ENCODE data around the gene LRRTM2.

LRRTM2 gene

DNA sequence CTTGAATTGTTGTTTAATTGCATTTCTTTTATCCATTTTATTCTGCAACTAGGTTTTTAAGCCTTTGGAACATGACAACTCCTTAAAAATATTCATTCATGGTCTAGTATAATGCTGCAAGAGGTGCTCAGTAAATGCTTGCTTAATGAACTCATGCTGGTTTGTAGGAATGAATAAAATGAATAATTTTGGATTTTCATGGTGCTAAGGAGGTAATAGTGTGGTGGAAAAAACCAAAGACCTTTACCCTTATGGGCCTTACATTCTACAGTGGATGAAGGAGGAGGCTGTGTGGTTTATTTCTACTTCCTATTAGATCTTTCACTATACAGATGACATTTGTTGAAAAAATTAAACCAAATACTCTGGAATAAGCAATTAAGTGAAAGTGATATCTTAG is 43.4 kb downstream of the LRRTM2 start:
- TF ChIP-seq EGR1 (IDR thresholded peaks at IDR 0.05) (no peak), EP300 (IDR thresholded peaks at IDR 0.05; ENCODE audit: borderline replicate concordance) (no peak), FOXM1 (IDR thresholded peaks at IDR 0.05; ENCODE audit: borderline replicate concordance, low read depth) (no peak), TEAD4 (IDR thresholded peaks at IDR 0.05) (no peak)
- TF ChIP-seq, protein P1, sequence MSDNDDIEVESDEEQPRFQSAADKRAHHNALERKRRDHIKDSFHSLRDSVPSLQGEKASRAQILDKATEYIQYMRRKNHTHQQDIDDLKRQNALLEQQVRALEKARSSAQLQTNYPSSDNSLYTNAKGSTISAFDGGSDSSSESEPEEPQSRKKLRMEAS (IDR thresholded peaks at IDR 0.05), result no peak

DNA sequence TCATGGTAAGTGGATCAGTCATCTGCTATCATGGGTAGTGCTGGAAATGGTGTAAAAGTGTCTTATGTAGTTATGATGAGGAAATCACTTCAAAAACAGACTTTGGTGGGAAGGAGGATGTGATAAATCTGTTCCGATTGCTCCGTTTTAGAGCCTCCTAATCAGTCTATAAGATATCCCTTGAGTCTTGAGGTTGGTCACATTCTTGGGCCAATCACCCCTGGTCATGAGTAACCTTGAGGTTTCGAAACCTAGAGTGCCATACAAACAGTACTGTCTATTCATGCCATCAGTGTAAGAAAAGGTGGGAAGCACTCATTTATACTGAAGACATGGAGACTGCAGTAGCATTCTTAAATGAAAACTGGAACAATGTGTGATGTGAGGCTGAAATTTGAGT is 45.8 kb downstream of the LRRTM2 start:
- TF ChIP-seq CREB1 (IDR thresholded peaks at IDR 0.05; ENCODE audit: low read depth), result no peak
- no peak for TF ChIP-seq CEBPB (IDR thresholded peaks at IDR 0.05)
- no peak for TF ChIP-seq TCF12 (IDR thresholded peaks at IDR 0.05; ENCODE audit: low read depth)
- TF ChIP-seq TAF1 (IDR thresholded peaks at IDR 0.05; ENCODE audit: low read depth), result no peak
- TF ChIP-seq EP300 (IDR thresholded peaks at IDR 0.05; ENCODE audit: borderline replicate concordance), result no peak
- TF ChIP-seq, protein P2, sequence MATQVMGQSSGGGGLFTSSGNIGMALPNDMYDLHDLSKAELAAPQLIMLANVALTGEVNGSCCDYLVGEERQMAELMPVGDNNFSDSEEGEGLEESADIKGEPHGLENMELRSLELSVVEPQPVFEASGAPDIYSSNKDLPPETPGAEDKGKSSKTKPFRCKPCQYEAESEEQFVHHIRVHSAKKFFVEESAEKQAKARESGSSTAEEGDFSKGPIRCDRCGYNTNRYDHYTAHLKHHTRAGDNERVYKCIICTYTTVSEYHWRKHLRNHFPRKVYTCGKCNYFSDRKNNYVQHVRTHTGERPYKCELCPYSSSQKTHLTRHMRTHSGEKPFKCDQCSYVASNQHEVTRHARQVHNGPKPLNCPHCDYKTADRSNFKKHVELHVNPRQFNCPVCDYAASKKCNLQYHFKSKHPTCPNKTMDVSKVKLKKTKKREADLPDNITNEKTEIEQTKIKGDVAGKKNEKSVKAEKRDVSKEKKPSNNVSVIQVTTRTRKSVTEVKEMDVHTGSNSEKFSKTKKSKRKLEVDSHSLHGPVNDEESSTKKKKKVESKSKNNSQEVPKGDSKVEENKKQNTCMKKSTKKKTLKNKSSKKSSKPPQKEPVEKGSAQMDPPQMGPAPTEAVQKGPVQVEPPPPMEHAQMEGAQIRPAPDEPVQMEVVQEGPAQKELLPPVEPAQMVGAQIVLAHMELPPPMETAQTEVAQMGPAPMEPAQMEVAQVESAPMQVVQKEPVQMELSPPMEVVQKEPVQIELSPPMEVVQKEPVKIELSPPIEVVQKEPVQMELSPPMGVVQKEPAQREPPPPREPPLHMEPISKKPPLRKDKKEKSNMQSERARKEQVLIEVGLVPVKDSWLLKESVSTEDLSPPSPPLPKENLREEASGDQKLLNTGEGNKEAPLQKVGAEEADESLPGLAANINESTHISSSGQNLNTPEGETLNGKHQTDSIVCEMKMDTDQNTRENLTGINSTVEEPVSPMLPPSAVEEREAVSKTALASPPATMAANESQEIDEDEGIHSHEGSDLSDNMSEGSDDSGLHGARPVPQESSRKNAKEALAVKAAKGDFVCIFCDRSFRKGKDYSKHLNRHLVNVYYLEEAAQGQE (IDR thresholded peaks at IDR 0.05; ENCODE audit: low read depth), result no peak

DNA sequence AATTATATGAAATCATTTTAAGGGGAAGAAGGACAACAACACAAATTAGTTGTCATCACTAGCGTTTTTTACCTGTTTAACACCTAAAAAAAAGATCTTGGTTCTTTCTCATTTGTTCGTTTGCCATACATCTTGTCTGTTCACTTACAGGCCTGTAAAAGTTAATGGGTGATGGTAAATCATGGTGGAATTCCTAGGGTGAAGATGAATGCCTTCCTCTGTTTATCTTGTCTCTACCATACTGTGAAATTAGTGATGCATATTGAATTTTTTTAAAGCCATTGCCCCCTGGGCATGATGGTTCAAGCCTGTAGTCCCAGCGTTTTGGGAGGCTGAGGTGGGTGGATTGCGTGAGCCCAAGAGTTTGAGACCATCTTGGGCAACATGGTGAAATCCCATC is 46.6 kb downstream of the LRRTM2 start:
- TF ChIP-seq RAD21 (IDR thresholded peaks at IDR 0.05; ENCODE audit: low read depth) (no peak), NFIC (IDR thresholded peaks at IDR 0.05) (no peak)

DNA sequence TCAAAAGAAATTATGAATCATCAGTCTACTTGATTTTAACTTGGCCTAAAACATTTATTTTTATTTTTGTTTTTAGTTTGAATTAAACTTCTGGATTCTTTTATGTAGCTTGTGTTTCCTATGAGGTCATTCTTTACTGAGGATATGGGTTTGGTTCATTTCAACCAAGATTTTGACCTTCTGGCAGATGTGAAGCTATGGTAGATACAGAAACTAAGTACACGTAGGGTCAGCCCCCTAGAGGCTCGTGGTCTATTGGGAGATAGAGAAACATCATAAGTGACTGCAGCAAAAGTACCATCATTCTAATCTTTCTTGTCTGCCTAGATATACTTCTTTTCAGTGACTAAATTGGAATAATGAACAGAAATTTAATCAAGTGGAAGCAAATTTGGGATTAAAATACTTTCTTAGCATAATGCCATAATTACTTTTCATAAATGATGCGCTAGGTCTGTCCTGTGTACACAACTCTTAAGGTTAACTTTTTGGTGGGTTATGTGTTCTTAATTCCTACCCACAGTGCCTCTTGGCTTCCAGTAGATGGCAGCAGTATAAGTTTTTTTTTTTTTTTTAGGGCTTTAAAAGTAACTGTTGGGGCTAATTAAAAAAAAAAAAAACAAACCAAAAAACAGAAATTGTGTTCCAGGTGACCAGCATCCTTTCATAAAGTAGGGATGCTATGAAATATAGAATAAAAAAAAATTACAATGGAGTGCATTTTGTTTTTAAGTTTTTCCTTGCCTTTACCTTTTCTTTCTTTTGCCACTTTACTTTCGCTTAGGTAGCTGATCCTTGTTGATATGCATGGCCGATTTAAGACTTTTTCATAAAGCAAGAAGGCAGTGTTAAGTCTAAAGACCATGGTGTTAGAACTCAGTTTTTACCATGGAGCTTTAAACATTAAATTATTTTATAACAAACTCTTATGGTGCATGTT is 49.9 kb downstream of the LRRTM2 start:
- TF ChIP-seq RAD21 (IDR thresholded peaks at IDR 0.05; ENCODE audit: low read depth) (no peak), FOXM1 (IDR thresholded peaks at IDR 0.05; ENCODE audit: borderline replicate concordance, low read depth) (no peak), CREB1 (IDR thresholded peaks at IDR 0.05; ENCODE audit: low read depth) (no peak), NFIC (IDR thresholded peaks at IDR 0.05) (no peak)

DNA sequence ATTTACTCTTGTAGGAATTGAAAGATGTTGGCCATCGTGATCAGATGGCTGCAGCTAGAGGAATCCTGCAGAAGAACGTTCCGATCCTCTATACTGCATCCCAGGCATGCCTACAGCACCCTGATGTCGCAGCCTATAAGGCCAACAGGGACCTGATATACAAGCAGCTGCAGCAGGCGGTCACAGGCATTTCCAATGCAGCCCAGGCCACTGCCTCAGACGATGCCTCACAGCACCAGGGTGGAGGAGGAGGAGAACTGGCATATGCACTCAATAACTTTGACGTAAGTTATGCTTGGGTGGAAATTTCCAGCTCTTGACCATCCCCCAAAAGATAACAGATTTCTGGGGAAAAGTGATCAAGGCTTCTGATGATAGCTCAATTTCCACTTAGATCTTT is 50.6 kb downstream of the LRRTM2 start:
- TF ChIP-seq EP300 (IDR thresholded peaks at IDR 0.05; ENCODE audit: borderline replicate concordance) (no peak), TCF12 (IDR thresholded peaks at IDR 0.05; ENCODE audit: low read depth) (no peak), CEBPB (IDR thresholded peaks at IDR 0.05) (no peak), NFIC (IDR thresholded peaks at IDR 0.05) (no peak), EGR1 (IDR thresholded peaks at IDR 0.05) (no peak), TEAD4 (IDR thresholded peaks at IDR 0.05) (no peak), YY1 (IDR thresholded peaks at IDR 0.05; ENCODE audit: low read depth) (no peak), TAF1 (IDR thresholded peaks at IDR 0.05; ENCODE audit: low read depth) (no peak), ZBTB7A (IDR thresholded peaks at IDR 0.05; ENCODE audit: low read depth) (no peak), FOXM1 (IDR thresholded peaks at IDR 0.05; ENCODE audit: borderline replicate concordance, low read depth) (no peak), RAD21 (IDR thresholded peaks at IDR 0.05; ENCODE audit: low read depth) (no peak), CREB1 (IDR thresholded peaks at IDR 0.05; ENCODE audit: low read depth) (no peak)
- TF ChIP-seq, protein P3, sequence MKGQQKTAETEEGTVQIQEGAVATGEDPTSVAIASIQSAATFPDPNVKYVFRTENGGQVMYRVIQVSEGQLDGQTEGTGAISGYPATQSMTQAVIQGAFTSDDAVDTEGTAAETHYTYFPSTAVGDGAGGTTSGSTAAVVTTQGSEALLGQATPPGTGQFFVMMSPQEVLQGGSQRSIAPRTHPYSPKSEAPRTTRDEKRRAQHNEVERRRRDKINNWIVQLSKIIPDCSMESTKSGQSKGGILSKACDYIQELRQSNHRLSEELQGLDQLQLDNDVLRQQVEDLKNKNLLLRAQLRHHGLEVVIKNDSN (IDR thresholded peaks at IDR 0.05), result no peak
- TF ChIP-seq, protein P2 (IDR thresholded peaks at IDR 0.05; ENCODE audit: low read depth), result no peak
- TF ChIP-seq, protein P1 (IDR thresholded peaks at IDR 0.05), result no peak

DNA sequence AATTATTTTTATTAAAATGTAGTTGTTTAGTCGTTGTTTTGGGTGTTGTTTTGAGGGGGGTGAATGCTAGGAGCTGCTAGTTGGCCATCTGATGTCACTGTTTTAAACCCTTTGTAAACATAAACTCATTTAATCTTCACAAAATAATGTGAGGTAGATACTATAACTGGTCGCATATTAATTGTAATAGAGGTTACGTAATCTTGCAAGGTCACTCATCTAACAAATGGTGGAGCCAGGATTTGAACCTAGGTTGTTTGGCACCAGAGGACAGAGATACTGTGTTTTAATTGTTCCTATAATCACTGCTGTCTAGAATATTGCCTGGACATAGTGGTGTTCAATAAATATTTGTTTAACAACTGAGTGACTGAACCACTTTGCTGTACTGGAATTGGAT is 54.4 kb downstream of the LRRTM2 start:
- 0 out of 2 replicates have a peak, but pooled peaks have one; percentile 8 for TF ChIP-seq CEBPB (IDR thresholded peaks at IDR 0.05)
- no peak for TF ChIP-seq NFIC (IDR thresholded peaks at IDR 0.05)

DNA sequence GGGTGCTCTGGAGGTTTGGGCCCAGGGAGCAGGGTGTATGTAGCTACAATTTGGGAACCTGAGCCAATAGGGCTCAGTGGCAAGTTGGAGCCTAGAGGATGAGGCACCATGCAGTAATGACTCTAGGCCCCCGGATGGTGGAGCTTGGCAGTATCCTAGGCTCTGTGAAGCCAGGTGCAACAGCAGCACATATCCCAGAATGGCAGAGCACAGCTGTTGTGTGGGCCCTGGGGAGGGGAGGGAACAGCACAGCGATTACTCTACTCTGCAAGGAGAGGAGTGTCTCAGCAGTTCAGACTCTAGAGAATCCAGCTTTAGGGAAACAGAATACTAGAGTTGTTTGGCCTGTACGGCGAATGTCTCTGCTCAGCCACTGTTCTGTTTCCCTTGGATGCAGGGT is 56.1 kb downstream of the LRRTM2 start:
- TF ChIP-seq, protein P1 (IDR thresholded peaks at IDR 0.05), result no peak
- TF ChIP-seq YY1 (IDR thresholded peaks at IDR 0.05; ENCODE audit: low read depth) (no peak), TAF1 (IDR thresholded peaks at IDR 0.05; ENCODE audit: low read depth) (no peak), CREB1 (IDR thresholded peaks at IDR 0.05; ENCODE audit: low read depth) (no peak), EP300 (IDR thresholded peaks at IDR 0.05; ENCODE audit: borderline replicate concordance) (no peak), NFIC (IDR thresholded peaks at IDR 0.05) (no peak)
- TF ChIP-seq, protein P2 (IDR thresholded peaks at IDR 0.05; ENCODE audit: low read depth), result no peak

All from Ishikawa (cell line).